ENCODE measurements around the gene CDKN2B-AS1. TPM values are rescaled to one million over a fixed set of nuclear protein-coding genes. Genes with fewer than 3 reads are reported as not detected.

Gene CDKN2B-AS1
- total and polyA plus RNA-seq, 2 of the 13 experiments (the other 11 are each of a cell fraction or from before 2014, with no cell fraction given), result 0.64 to 2.3 TPM

DNA sequence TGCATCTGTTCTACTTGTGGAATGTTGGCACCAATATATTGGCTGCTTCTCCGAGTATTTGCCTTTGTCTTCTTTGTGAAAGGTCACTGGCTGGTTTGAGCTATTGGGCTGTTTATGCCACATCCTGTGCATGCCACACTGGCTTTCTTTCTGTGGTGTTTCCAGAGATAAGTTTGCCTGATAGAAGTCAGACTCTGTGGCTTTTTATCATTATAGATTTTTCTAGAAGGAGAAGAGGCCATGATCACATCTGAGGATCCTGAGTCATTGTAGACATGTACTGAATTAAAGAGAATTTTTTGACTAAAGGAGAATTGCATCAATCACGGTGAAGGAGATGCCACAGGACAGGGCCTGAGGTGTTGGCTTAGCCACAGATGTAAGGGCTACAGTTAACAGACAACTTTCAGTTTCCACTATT, 41.0 kb downstream of the CDKN2B-AS1 start:
- Histone ChIP-seq H3K36me3 (replicated peaks in 1 of 2; ENCODE audit: control insufficient read depth in 1 of 2, insufficient read depth in 2 of 2, low read length in 2 of 2) (no peaks in the 10 kb centered on the region), H3K4me1 (ENCODE audit: insufficient read depth, low read length) (peaks cover 6% of the 10 kb centered on the region; the same call in 1 of the 2 replicates), H4K20me1 (ENCODE audit: insufficient read depth, low read length) (no peaks in the 10 kb centered on the region), H2AFZ (ENCODE audit: low read length) (no peak overlapping the region), H3K79me2 (ENCODE audit: insufficient read depth, low read length) (no peaks in the 10 kb centered on the region), H3K4me2 (ENCODE audit: low read depth, low read length) (no peak overlapping the region), H3K27ac (ENCODE audit: extremely low read length, insufficient read depth, low read length) (no peak overlapping the region), H3K27me3 (ENCODE audit: control insufficient read depth in 1 of 2, insufficient read depth in 2 of 2, low read length in 2 of 2) (no peaks in the 10 kb centered on the region), H3K9me3 (ENCODE audit: low read length) (no peaks in the 10 kb centered on the region), H3K4me3 (replicated peaks in 1 of 3; ENCODE audit: insufficient read depth in 1 of 3, low read depth in 2 of 3, low read length in 3 of 3) (no peak overlapping the region), H3K9ac (ENCODE audit: insufficient read depth, low read depth, low read length) (no peak overlapping the region)
- WGBS (ENCODE audit: low lambda C conversion rate), result 0% methylated on average over 1 of the region's 2 CpGs
- POLR2A ChIA-PET, result no interaction called here
- no peak for FAIRE-seq
- ATAC-seq, result no peak
- in situ Hi-C loops (cut with HindIII; ENCODE audit: extremely low pct_ligation_motif_present, low pct_unique_long_range_greater_than_20kb), result loop anchor here (10.0 kb wide), 1 partner anchor 221 kb away; no protein-coding TSS in a partner anchor
- no peak for DNase-seq (ENCODE audit: low spot score)
- BruUV-seq (replicated peaks), result no TSS peak
- TF ChIP-seq ZNF264 (CRISPR knock-in tag; IDR thresholded peaks at IDR 0.05), result no peak
- no peak for TF ChIP-seq ZC3H13 (CRISPR knock-in tag; IDR thresholded peaks at IDR 0.05)
- TF ChIP-seq ZNF672 (CRISPR knock-in tag; IDR thresholded peaks at IDR 0.05), result no peak
- no peak for TF ChIP-seq NONO (IDR thresholded peaks at IDR 0.05)
- no peak for TF ChIP-seq NONO (CRISPR knock-in tag; conservative IDR thresholded peaks at IDR 0.05)
- TF ChIP-seq ZNF468 (CRISPR knock-in tag; IDR thresholded peaks at IDR 0.05), result no peak
- TF ChIP-seq, protein P1, sequence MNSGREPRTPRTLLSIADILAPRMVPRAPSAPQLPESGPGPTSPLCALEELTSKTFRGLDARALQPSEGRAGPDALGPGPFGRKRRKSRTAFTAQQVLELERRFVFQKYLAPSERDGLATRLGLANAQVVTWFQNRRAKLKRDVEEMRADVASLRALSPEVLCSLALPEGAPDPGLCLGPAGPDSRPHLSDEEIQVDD (CRISPR knock-in tag; IDR thresholded peaks at IDR 0.05; ENCODE audit: borderline replicate concordance), result no peak
- TF ChIP-seq, protein P2, sequence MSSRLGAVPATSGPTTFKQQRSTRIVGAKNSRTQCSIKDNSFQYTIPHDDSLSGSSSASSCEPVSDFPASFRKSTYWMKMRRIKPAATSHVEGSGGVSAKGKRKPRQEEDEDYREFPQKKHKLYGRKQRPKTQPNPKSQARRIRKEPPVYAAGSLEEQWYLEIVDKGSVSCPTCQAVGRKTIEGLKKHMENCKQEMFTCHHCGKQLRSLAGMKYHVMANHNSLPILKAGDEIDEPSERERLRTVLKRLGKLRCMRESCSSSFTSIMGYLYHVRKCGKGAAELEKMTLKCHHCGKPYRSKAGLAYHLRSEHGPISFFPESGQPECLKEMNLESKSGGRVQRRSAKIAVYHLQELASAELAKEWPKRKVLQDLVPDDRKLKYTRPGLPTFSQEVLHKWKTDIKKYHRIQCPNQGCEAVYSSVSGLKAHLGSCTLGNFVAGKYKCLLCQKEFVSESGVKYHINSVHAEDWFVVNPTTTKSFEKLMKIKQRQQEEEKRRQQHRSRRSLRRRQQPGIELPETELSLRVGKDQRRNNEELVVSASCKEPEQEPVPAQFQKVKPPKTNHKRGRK (CRISPR knock-in tag; IDR thresholded peaks at IDR 0.05), result no peak
- TF ChIP-seq TAF1 (CRISPR knock-in tag; IDR thresholded peaks at IDR 0.05), result no peak
- no peak for TF ChIP-seq ZSCAN22 (CRISPR knock-in tag; IDR thresholded peaks at IDR 0.05)
- no peak for TF ChIP-seq ZNF670 (CRISPR knock-in tag; IDR thresholded peaks at IDR 0.05; ENCODE audit: borderline replicate concordance)
- no peak for TF ChIP-seq ATAD3A (CRISPR knock-in tag; IDR thresholded peaks at IDR 0.05)
- TF ChIP-seq NFKB2 (CRISPR knock-in tag; IDR thresholded peaks at IDR 0.05; ENCODE audit: borderline replicate concordance), result no peak
- TF ChIP-seq, protein P3, sequence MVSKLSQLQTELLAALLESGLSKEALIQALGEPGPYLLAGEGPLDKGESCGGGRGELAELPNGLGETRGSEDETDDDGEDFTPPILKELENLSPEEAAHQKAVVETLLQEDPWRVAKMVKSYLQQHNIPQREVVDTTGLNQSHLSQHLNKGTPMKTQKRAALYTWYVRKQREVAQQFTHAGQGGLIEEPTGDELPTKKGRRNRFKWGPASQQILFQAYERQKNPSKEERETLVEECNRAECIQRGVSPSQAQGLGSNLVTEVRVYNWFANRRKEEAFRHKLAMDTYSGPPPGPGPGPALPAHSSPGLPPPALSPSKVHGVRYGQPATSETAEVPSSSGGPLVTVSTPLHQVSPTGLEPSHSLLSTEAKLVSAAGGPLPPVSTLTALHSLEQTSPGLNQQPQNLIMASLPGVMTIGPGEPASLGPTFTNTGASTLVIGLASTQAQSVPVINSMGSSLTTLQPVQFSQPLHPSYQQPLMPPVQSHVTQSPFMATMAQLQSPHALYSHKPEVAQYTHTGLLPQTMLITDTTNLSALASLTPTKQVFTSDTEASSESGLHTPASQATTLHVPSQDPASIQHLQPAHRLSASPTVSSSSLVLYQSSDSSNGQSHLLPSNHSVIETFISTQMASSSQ (IDR thresholded peaks at IDR 0.05; ENCODE audit: low read depth), result no peak
- TF ChIP-seq, protein P3 (CRISPR knock-in tag; IDR thresholded peaks at IDR 0.05; ENCODE audit: borderline replicate concordance), result no peak
- TF ChIP-seq ZSCAN31 (CRISPR knock-in tag; IDR thresholded peaks at IDR 0.05; ENCODE audit: low read depth), result no peak
- TF ChIP-seq RFXANK (CRISPR knock-in tag; IDR thresholded peaks at IDR 0.05), result no peak
- TF ChIP-seq ZSCAN29 (CRISPR knock-in tag; conservative IDR thresholded peaks at IDR 0.05), result no peak
- TF ChIP-seq JUNB (CRISPR knock-in tag; IDR thresholded peaks at IDR 0.05; ENCODE audit: borderline replicate concordance), result no peak
- intact Hi-C loops (cut with micrococcal nuclease; ENCODE audit: unreplicated experiment), result loop anchor here (5.0 kb wide), 1 partner anchor 82 kb away; no protein-coding TSS in a partner anchor
- CTCF ChIA-PET (ENCODE audit: low intra/inter-chr PET ratio, low total read pairs), result no interaction called here

All from HepG2 (cell line).